ENCODE results near the gene GPR85.

The GPR85 gene

GRCh38 chr7:113093561-113093960 lies 6.9 kb upstream of the GPR85 start:
- no peak for TF ChIP-seq FOXM1 (IDR thresholded peaks at IDR 0.05; ENCODE audit: borderline replicate concordance, low read depth)
- no peak for TF ChIP-seq EP300 (IDR thresholded peaks at IDR 0.05; ENCODE audit: borderline replicate concordance)
- no peak for TF ChIP-seq REST (IDR thresholded peaks at IDR 0.05; ENCODE audit: low read depth)
- TF ChIP-seq EGR1 (IDR thresholded peaks at IDR 0.05), result no peak
- TF ChIP-seq TCF12 (IDR thresholded peaks at IDR 0.05; ENCODE audit: low read depth), result no peak
- TF ChIP-seq NFIC (IDR thresholded peaks at IDR 0.05), result no peak
- no peak for TF ChIP-seq USF1 (IDR thresholded peaks at IDR 0.05)

GRCh38 chr7:113092762-113093161 lies 6.1 kb upstream of the GPR85 start:
- TF ChIP-seq USF1 (IDR thresholded peaks at IDR 0.05) (no peak), CEBPB (IDR thresholded peaks at IDR 0.05) (no peak), EGR1 (IDR thresholded peaks at IDR 0.05) (no peak), REST (IDR thresholded peaks at IDR 0.05; ENCODE audit: low read depth) (no peak), YY1 (IDR thresholded peaks at IDR 0.05; ENCODE audit: low read depth) (no peak), RAD21 (IDR thresholded peaks at IDR 0.05; ENCODE audit: low read depth) (no peak), MAX (IDR thresholded peaks at IDR 0.05) (no peak), ZBTB7A (IDR thresholded peaks at IDR 0.05; ENCODE audit: low read depth) (no peak), TAF1 (IDR thresholded peaks at IDR 0.05; ENCODE audit: low read depth) (no peak), CREB1 (IDR thresholded peaks at IDR 0.05; ENCODE audit: low read depth) (no peak), FOXM1 (IDR thresholded peaks at IDR 0.05; ENCODE audit: borderline replicate concordance, low read depth) (no peak)

GRCh38 chr7:113087071-113087998 lies 708 bp upstream of the GPR85 start:
- TF ChIP-seq MAX (IDR thresholded peaks at IDR 0.05) (peak; percentile 57), TEAD4 (IDR thresholded peaks at IDR 0.05) (no peak), USF1 (IDR thresholded peaks at IDR 0.05) (peak; percentile 17; the same call in 1 of the 2 replicates), FOXM1 (IDR thresholded peaks at IDR 0.05; ENCODE audit: borderline replicate concordance, low read depth) (no peak), CEBPB (IDR thresholded peaks at IDR 0.05) (peak; percentile 74)

GRCh38 chr7:113085781-113086390 lies 741 bp downstream of the GPR85 start:
- no peak for TF ChIP-seq TCF12 (IDR thresholded peaks at IDR 0.05; ENCODE audit: low read depth)
- TF ChIP-seq MAX (IDR thresholded peaks at IDR 0.05), result no peak
- no peak for TF ChIP-seq FOXM1 (IDR thresholded peaks at IDR 0.05; ENCODE audit: borderline replicate concordance, low read depth)
- no peak for TF ChIP-seq CEBPB (IDR thresholded peaks at IDR 0.05)
- no peak for TF ChIP-seq ZBTB7A (IDR thresholded peaks at IDR 0.05; ENCODE audit: low read depth)
- TF ChIP-seq EP300 (IDR thresholded peaks at IDR 0.05; ENCODE audit: borderline replicate concordance), result no peak
- no peak for TF ChIP-seq YY1 (IDR thresholded peaks at IDR 0.05; ENCODE audit: low read depth)
- TF ChIP-seq RAD21 (IDR thresholded peaks at IDR 0.05; ENCODE audit: low read depth), result no peak
- TF ChIP-seq NFIC (IDR thresholded peaks at IDR 0.05), result no peak
- no peak for TF ChIP-seq TEAD4 (IDR thresholded peaks at IDR 0.05)
- no peak for TF ChIP-seq REST (IDR thresholded peaks at IDR 0.05; ENCODE audit: low read depth)
- no peak for TF ChIP-seq EGR1 (IDR thresholded peaks at IDR 0.05)
- no peak for TF ChIP-seq CREB1 (IDR thresholded peaks at IDR 0.05; ENCODE audit: low read depth)
- no peak for TF ChIP-seq USF1 (IDR thresholded peaks at IDR 0.05)
- no peak for TF ChIP-seq TAF1 (IDR thresholded peaks at IDR 0.05; ENCODE audit: low read depth)

All from Ishikawa (cell line).